GF-D8 (cell line): ENCODE results near the gene BMP7.

Source experiments
- DNase-seq: peaks from one replicate; lab custom pipeline; 2025; lab: John Stamatoyannopoulos, UW

BMP7 gene

GRCh38 chr20:57266291-57267157 is at the start of gene BMP7:
BMP7 (minus strand) TSS chr20:57266641; CDS start chr20:57266122, 519 bp downstream.
- DNase-seq: no peak

GRCh38 chr20:57315976-57316480 is 49.6 kb upstream of the BMP7 start:
- DNase-seq: no peak

DNA sequence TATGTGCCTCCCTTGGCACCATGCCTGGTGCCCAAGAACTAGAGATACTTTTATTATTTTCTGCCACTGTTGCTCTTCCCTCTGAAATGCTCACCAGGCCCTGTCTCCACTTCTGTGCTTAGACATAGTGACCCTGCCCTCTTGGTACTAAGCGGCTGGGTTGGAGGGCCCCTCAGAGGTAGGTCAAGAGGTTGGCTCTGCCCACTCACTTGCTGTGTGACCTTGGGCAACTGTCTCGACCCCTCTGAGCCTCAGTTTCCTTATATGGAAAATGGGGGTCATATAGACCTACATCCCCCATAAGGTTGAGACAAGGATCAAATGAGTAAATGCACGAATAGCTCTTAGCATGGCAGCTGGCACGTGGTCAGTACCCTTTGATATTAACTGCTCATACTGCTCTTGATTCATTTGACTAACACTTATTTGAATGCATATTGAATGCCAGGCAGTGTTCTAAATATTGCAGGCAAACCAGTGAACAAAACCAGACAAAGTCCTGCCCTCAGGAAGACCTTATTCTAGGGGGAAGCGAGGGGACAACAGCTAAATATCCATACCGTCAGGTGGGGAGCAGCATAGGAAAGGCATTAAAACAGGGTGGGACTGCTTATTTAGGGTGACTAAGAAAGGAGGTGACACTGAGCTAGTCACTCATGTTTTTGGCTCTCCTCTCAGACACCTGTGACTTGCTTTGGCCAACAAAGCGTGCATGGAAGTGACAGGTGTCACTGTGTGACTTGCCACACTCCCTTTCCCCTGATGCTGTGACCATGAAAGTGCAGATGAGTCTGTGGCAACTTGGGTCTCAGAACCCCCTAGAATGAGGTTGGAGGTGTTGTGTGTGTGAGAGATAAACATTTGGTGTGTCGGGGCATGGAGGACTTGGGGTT is 48.9 kb upstream of the BMP7 start:
- DNase-seq: no peak

DNA sequence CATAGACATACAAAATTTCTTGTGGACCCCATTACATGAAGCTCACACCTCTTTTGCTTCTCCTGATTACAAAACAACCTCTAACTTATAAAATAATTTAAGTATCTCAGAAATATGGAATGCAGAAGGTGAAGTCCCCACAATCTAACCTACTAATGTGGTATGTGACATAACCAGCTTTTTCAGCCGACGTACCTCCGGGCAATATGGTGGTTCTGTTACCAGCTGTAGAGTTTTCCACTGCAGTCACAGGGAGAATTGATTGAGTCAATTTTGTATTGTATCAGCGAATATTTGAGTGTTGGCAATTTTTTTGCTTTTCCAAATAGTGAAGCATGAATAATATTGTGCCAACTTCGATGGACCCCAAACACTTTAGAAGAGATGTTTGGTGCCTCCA is 47.5 kb upstream of the BMP7 start:
- no peak for DNase-seq

- DNase-seq: no peak
Observed at GRCh38 chr20:57313230-57313629, 46.8 kb upstream of the BMP7 start.

DNA sequence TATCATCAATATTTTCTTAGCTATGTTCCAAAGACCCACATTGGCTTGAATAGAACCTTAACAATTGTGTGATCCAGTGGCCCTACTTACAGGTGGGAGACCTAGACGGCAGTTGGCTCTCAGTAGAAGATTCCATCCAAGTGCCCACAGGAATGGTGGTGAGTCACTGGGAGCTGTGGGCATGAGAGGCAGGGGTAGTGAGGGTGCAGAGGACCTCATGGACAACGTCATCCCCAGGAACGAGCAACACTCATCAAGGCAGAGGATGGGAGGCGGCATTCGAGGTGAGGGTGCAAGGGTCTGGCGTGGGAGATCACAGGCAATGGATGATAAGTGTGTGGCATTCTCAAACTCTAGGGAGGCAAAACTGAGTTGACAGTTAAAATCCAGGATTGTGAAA is 45.7 kb upstream of the BMP7 start:
- DNase-seq: no peak

GRCh38 chr20:57310821-57311514 is 44.5 kb upstream of the BMP7 start:
- DNase-seq: no peak

DNA sequence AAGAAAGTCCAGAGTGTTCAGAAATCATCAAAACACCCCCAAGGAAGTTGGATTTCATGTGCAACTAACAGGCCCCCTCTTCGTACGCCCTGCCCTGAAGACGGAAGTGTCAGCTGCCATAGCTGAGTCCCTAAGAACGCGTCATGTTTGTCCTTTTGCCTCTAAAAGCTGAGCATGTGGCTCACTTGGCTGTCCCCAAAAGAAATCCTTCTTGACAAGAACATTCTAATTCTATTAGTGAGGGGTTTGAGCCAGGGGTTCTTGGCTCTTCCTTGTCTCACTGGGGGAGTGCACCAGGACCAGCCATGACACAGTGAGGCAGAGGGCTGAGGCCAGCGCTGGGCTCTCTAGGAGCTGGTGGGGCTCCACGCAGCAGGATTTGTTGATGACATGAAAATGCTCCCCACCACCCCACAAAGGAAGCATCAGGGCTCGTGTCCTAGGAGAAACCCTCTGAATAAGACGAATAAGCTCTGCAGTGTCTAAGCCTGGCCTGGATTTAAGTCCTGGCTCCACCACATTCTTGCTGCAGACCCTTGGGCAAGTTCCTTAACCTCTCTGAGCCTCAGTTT is 43.2 kb upstream of the BMP7 start:
- DNase-seq: no peak

- DNase-seq: no peak
Observed at GRCh38 chr20:57308451-57309271, 42.2 kb upstream of the BMP7 start.

GRCh38 chr20:57306747-57307146 is 40.3 kb upstream of the BMP7 start:
- DNase-seq: no peak

DNA sequence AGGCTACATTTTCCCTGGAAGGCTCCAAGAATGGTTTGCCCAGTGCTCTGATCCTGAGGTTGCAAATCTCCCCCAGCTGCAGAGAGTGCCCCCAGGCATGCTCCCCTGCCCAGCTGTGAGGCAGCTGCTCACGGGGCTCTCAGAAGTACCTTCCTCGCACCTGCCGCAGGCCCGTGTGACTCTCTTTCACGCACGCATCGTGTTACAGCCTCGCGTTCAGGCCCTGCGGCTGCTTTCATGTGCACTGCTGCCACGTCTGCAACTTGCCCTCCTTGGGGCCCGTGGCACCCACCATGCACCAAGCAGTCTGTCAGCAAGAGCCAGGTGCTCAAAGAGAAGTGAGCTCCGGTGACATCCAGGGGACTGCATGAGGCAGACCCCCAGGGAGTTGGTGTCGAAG is 34.6 kb upstream of the BMP7 start:
- DNase-seq: no peak

GRCh38 chr20:57298457-57298856 is 32.0 kb upstream of the BMP7 start:
- no peak for DNase-seq

GRCh38 chr20:57294550-57294949 is 28.1 kb upstream of the BMP7 start:
- no peak for DNase-seq

DNA sequence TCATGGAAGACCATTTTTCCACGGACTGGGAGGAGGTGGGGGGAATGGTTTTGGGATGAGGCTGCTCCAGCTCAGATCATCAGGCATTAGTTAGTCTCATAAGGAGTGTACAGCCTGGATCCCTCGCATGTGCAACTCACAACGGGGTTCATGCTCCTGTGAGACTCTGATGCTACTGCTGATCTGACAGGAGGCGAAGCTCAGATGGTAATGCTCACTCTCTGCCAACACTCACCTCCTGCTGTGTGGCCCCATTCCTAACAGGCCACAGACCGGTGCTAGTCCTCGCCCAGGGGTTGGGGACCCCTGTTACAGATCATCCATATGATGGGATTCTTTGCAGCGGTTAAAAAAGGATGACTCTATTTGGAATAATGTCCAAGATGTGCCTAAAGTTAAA is 27.6 kb upstream of the BMP7 start:
- no peak for DNase-seq

DNA sequence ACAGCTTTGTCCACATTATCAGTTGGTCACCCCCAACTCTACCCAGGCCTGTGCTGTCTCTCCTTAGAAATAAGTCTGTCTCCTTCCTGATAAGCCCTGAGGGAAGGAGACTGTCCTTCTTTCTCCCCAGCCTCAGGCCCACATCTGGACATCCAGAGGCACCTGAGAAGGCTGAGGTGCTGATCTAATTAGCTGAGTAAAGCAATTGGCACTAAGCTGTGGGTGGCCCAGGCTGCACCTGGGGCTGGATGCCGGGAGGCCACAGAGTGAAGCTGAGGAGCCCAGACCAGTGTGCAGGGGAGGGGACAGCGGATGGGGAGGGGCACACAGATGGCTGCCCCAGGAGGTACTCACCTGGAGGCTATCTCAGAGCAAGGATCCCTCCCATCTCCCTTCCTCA is 26.2 kb upstream of the BMP7 start:
- no peak for DNase-seq

- no peak for DNase-seq
Observed at GRCh38 chr20:57291694-57292093, 25.3 kb upstream of the BMP7 start.

DNA sequence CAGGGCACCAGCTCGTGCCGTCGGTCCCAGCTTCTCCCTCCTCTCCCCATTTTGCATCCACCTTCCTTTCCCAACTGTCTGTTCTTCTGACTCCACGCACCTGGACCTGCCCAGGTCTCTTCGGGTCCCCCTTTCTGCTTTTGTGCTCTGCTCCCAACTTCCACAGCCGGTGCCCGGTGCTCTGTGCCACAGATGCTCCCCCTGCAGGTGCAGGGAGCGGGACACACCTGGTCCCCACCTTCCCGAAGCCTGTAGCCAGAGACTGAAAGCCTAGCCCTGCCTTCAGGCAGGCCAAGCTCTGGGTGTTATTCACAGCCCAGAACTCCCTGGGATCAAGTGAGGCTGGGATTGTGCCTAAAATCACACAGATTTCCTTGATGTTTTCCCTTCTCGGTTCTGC is 24.6 kb upstream of the BMP7 start:
- no peak for DNase-seq

GRCh38 chr20:57290178-57290484 is 23.7 kb upstream of the BMP7 start:
- DNase-seq: no peak

DNA sequence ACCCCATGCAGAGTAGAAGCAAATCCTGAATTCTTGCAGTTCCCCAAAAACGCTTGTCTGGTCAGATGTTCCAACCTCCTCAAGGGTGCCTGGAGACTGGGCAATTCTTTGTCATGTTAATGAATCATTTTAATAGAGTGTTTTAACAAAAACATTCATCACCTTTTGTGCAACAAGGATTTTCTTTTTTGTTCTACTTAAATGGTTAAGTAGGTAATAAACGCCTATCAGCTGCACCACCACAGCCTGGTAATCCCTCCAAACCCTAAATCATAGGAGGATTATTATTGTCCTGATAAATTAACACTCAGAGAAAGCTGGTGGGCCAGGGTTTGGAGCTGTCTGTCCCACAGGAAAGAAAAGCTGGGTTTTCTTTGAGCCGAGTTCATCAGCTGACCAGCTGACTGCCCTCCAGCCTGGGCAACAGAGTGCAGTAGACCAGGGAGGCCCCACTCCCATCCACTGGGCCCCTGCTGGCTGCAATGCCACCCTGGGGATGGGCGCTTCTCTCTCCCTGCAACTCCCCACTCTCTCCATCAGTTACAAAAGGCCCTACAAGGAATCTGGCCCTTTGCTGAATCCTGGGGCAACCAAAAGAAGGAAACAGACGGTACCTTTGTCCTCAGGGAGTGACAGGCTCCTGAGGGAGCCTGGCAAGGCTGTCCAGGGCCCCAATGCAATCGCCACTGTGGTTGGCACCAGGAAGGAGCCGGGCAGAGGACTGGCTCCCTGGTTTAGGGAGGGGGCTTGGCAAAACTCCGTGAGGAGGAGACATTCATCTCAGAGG is 23.1 kb upstream of the BMP7 start:
- DNase-seq: no peak

DNA sequence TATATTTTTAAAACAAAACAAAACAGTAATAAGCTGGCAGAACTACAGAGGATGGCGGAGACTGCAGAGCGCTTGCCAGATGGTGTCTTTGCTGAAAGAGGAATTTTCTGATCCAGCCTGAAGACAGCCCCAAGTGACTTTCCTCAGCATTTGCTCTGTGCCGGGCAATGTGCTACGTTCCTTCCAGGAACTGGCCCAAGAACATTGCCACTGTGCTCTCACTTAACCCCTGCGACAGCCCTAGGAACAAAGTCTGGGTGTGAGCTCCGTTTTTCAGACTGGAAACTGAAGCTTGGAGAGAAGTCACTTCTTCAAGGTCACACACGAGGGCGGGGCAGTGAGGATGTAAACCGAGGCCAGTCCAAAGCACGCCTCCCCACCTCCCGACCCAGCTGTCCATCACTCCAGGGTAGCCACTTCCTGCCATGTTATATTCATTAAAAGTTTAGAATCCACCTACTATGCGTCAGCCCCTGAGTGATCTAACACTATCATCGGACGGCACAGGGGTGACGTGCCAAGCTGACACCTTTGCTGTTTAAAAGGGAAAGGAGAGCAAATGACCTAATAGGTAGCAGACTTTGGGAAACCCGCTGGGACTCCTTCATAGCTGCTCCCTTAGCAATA is 22.3 kb upstream of the BMP7 start:
- DNase-seq: no peak
